ENCODE measurements around the gene RRN3.

RRN3 gene

GRCh38 chr16:15037003-15037402 lies 57.1 kb downstream of the RRN3 start:
- no peak for TF ChIP-seq CTCF (conservative IDR thresholded peaks at IDR 0.05; ENCODE audit: control insufficient read depth, insufficient read depth, low read depth, low read length)
- no peak for DNase-seq (ENCODE audit: low read depth)
- H3K4me3 ChIP-seq (ENCODE audit: control insufficient read depth, low read depth, low read length) = no peak overlapping the region

GRCh38 chr16:15035163-15035729 lies 58.8 kb downstream of the RRN3 start:
- no peak overlapping the region for H3K4me3 ChIP-seq (ENCODE audit: control insufficient read depth, low read depth, low read length)
- TF ChIP-seq CTCF (conservative IDR thresholded peaks at IDR 0.05; ENCODE audit: control insufficient read depth, insufficient read depth, low read depth, low read length) = no peak

GRCh38 chr16:15034266-15035162 lies 59.6 kb downstream of the RRN3 start:
- H3K4me3 ChIP-seq (ENCODE audit: control insufficient read depth, low read depth, low read length) = no peak overlapping the region
- DNase-seq (ENCODE audit: low read depth) = no peak
- TF ChIP-seq CTCF (conservative IDR thresholded peaks at IDR 0.05; ENCODE audit: control insufficient read depth, insufficient read depth, low read depth, low read length) = peak; percentile 21

More at GRCh38 chr16:15035163-15035729, 58.8 kb downstream of the RRN3 start:
- DNase-seq (ENCODE audit: low read depth) = no peak

GRCh38 chr16:15033309-15033707 lies 60.8 kb downstream of the RRN3 start:
- no peak for DNase-seq (ENCODE audit: low read depth)
- no peak overlapping the region for H3K4me3 ChIP-seq (ENCODE audit: control insufficient read depth, low read depth, low read length)
- TF ChIP-seq CTCF (conservative IDR thresholded peaks at IDR 0.05; ENCODE audit: control insufficient read depth, insufficient read depth, low read depth, low read length) = no peak

- DNase-seq (ENCODE audit: low read depth) = no peak
- no peak for TF ChIP-seq CTCF (conservative IDR thresholded peaks at IDR 0.05; ENCODE audit: control insufficient read depth, insufficient read depth, low read depth, low read length)
- no peak overlapping the region for H3K4me3 ChIP-seq (ENCODE audit: control insufficient read depth, low read depth, low read length)
Observed at GRCh38 chr16:15032547-15033308, 61.3 kb downstream of the RRN3 start.

- no peak for TF ChIP-seq CTCF (conservative IDR thresholded peaks at IDR 0.05; ENCODE audit: control insufficient read depth, insufficient read depth, low read depth, low read length)
- DNase-seq (ENCODE audit: low read depth) = no peak
Observed at GRCh38 chr16:15031586-15031985, 62.5 kb downstream of the RRN3 start.

More at GRCh38 chr16:15031586-15031985, 62.5 kb downstream of the RRN3 start:
- no peak overlapping the region for H3K4me3 ChIP-seq (ENCODE audit: control insufficient read depth, low read depth, low read length)

Measured in fibroblast of mammary gland (primary cell).